OCI-LY1 (cell line): ENCODE data around the gene XPR1.

Source experiments
- H2AFZ ChIP-seq: fragments of 200-600 bp; sonication (generic), shearing (Covaris generic); 2 replicates; pipeline ENCODE4 v1.6.0; 2014; ENCODE audit warnings: antibody characterized with exemption, mild to moderate bottlenecking, low read length
- H3F3A ChIP-seq: fragments of 200-600 bp; sonication (generic), shearing (Covaris generic); 2 replicates; pipeline ENCODE4 v1.6.0; 2014; ENCODE audit warnings: mild to moderate bottlenecking, antibody characterized with exemption, low read length, moderate library complexity; ENCODE audit not compliant: insufficient read depth
- H3K27ac ChIP-seq: fragments of 200-600 bp; sonication (generic); 2 replicates; pipeline ENCODE4 v1.5.1; 2014; ENCODE audit warnings: low read length, mixed run types, mild to moderate bottlenecking, low read depth; ENCODE audit not compliant: poor library complexity, severe bottlenecking
- H3K27me3 ChIP-seq: fragments of 200-600 bp; sonication (generic); 2 replicates; pipeline ENCODE4 v1.6.0; 2014; ENCODE audit warnings: antibody characterized with exemption, mild to moderate bottlenecking, low read length, moderate library complexity; ENCODE audit not compliant: insufficient read depth
- H3K36me3 ChIP-seq: fragments of 200-600 bp; sonication (generic); 2 replicates; pipeline ENCODE4 v1.6.1; 2014; ENCODE audit warnings: mild to moderate bottlenecking, antibody characterized with exemption, low read length, moderate library complexity, mixed read lengths; ENCODE audit not compliant: insufficient read depth
- H3K4me1 ChIP-seq: fragments of 200-600 bp; sonication (generic); 2 replicates; pipeline ENCODE4 v1.5.1; 2014; ENCODE audit warnings: mild to moderate bottlenecking, low read length, moderate library complexity; ENCODE audit not compliant: insufficient read depth, severe bottlenecking
- H3K4me2 ChIP-seq: fragments of 200-600 bp; sonication (generic), shearing (Covaris generic); 2 replicates; pipeline ENCODE4 v1.6.1; 2014; ENCODE audit warnings: low read length
- H3K4me3 ChIP-seq: fragments of 200-600 bp; sonication (generic); 2 replicates; pipeline ENCODE4 v1.5.1; 2014; ENCODE audit warnings: low read length, low read depth, mild to moderate bottlenecking, mixed read lengths; ENCODE audit not compliant: poor library complexity, severe bottlenecking
- H3K79me2 ChIP-seq: fragments of 200-600 bp; shearing (Covaris generic); 2 replicates; pipeline ENCODE4 v1.6.1; 2016; ENCODE audit warnings: mixed run types, low read length, mixed read lengths; ENCODE audit not compliant: insufficient read depth
- H3K9ac ChIP-seq: fragments of 200-600 bp; sonication (generic), shearing (Covaris generic); 2 replicates; pipeline ENCODE4 v1.6.1; 2014; ENCODE audit warnings: mild to moderate bottlenecking, low read length, mixed read lengths
- H3K9me2 ChIP-seq: fragments of 200-600 bp; sonication (generic), shearing (Covaris generic); 2 replicates; pipeline ENCODE4 v1.6.1; 2014; ENCODE audit warnings: low read depth, mild to moderate bottlenecking, low read length, mixed read lengths
- H3K9me3 ChIP-seq: fragments of 200-600 bp; shearing (Covaris generic); 2 replicates; pipeline ENCODE4 v1.6.1; 2014; ENCODE audit warnings: low read length, mixed read lengths
- H4K20me1 ChIP-seq: fragments of 200-600 bp; sonication (generic), shearing (Covaris generic); 2 replicates; pipeline ENCODE4 v1.6.0; 2016; ENCODE audit warnings: mild to moderate bottlenecking, low read length; ENCODE audit not compliant: insufficient read depth
- EZH2 ChIP-seq: fragments of 200-600 bp; sonication (generic), shearing (Covaris generic); IDR thresholded peaks from 2 replicates; pipeline ENCODE4 v1.8.0; 2017; ENCODE audit warnings: borderline replicate concordance, mixed run types, mild to moderate bottlenecking, antibody characterized with exemption, low read length, moderate library complexity, mixed read lengths
- TF ChIP-seq, protein P1 (sequence below): fragments of 200-600 bp; sonication (generic), shearing (Covaris generic); IDR thresholded peaks from 2 replicates; pipeline ENCODE4 v1.5.1; 2017; ENCODE audit warnings: mild to moderate bottlenecking, antibody characterized with exemption, low read length, moderate library complexity, mixed read lengths

XPR1 gene

GRCh38 chr1:180601512-180601911 is 30.3 kb upstream of the XPR1 start:
- Histone ChIP-seq H3K79me2 (no peaks in the 10 kb centered on the region), H3K4me2 (no peak overlapping the region), H3K4me3 (no peak overlapping the region), H3K27ac (no peak overlapping the region), H3F3A (no peaks in the 10 kb centered on the region), H2AFZ (no peak overlapping the region), H3K27me3 (no peaks in the 10 kb centered on the region), H4K20me1 (no peaks in the 10 kb centered on the region), H3K9ac (no peak overlapping the region), H3K9me3 (no peaks in the 10 kb centered on the region), H3K9me2 (no peaks in the 10 kb centered on the region), H3K36me3 (no peaks in the 10 kb centered on the region), H3K4me1 (no peaks in the 10 kb centered on the region)
- no peak for TF ChIP-seq EZH2
- TF ChIP-seq, protein P1, sequence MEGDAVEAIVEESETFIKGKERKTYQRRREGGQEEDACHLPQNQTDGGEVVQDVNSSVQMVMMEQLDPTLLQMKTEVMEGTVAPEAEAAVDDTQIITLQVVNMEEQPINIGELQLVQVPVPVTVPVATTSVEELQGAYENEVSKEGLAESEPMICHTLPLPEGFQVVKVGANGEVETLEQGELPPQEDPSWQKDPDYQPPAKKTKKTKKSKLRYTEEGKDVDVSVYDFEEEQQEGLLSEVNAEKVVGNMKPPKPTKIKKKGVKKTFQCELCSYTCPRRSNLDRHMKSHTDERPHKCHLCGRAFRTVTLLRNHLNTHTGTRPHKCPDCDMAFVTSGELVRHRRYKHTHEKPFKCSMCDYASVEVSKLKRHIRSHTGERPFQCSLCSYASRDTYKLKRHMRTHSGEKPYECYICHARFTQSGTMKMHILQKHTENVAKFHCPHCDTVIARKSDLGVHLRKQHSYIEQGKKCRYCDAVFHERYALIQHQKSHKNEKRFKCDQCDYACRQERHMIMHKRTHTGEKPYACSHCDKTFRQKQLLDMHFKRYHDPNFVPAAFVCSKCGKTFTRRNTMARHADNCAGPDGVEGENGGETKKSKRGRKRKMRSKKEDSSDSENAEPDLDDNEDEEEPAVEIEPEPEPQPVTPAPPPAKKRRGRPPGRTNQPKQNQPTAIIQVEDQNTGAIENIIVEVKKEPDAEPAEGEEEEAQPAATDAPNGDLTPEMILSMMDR: no peak

- Histone ChIP-seq H3K36me3 (no peaks in the 10 kb centered on the region), H3K9me3 (no peaks in the 10 kb centered on the region), H4K20me1 (no peaks in the 10 kb centered on the region), H3K4me2 (no peak overlapping the region), H3F3A (no peaks in the 10 kb centered on the region), H3K9ac (no peak overlapping the region), H3K4me1 (no peaks in the 10 kb centered on the region), H3K4me3 (no peak overlapping the region), H3K79me2 (no peaks in the 10 kb centered on the region), H3K27ac (no peak overlapping the region), H3K9me2 (no peaks in the 10 kb centered on the region), H3K27me3 (no peaks in the 10 kb centered on the region), H2AFZ (no peak overlapping the region)
- no peak for TF ChIP-seq EZH2
- TF ChIP-seq, protein P1: no peak
Observed at GRCh38 chr1:180603223-180603849, 28.5 kb upstream of the XPR1 start.

DNA sequence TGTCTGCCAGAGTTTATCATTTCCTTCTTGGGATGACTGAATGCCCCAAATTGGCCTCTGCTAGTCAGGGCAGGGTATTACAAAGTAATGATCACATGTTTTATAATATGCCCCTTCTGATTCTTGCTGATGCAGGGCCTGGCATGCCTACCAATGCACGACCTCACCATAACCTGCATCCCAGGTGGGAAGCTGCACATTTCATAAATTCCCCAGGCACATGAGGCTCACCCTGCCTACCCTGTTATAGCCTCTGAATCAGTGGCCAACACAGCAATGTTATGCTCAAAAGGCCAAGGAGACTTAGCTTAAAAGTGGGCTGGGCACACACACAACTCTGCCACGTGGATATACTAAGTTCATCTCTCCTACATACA is 28.0 kb upstream of the XPR1 start:
- H3K4me2 ChIP-seq: no peak overlapping the region

More for the DNA sequence above, 28.0 kb upstream of the XPR1 start:
- H3K9ac ChIP-seq: no peak overlapping the region
- no peak overlapping the region for H3K4me3 ChIP-seq
- H3F3A ChIP-seq: no peaks in the 10 kb centered on the region
- no peaks in the 10 kb centered on the region for H3K9me2 ChIP-seq
- H4K20me1 ChIP-seq: no peaks in the 10 kb centered on the region
- H3K27ac ChIP-seq: no peak overlapping the region
- H3K9me3 ChIP-seq: no peaks in the 10 kb centered on the region
- no peaks in the 10 kb centered on the region for H3K79me2 ChIP-seq
- no peaks in the 10 kb centered on the region for H3K27me3 ChIP-seq
- H3K4me1 ChIP-seq: no peaks in the 10 kb centered on the region
- TF ChIP-seq, protein P1: no peak
- TF ChIP-seq EZH2: no peak
- no peaks in the 10 kb centered on the region for H3K36me3 ChIP-seq
- no peak overlapping the region for H2AFZ ChIP-seq
